Measurements from ENCODE around the gene ZFP1. TPM values are rescaled to one million over a fixed set of nuclear protein-coding genes. Genes with fewer than 3 reads are reported as not detected.

The ZFP1 gene
- total and polyA plus RNA-seq, 4 donors = 23.3 to 38.8 (median 32.6) TPM

DNA sequence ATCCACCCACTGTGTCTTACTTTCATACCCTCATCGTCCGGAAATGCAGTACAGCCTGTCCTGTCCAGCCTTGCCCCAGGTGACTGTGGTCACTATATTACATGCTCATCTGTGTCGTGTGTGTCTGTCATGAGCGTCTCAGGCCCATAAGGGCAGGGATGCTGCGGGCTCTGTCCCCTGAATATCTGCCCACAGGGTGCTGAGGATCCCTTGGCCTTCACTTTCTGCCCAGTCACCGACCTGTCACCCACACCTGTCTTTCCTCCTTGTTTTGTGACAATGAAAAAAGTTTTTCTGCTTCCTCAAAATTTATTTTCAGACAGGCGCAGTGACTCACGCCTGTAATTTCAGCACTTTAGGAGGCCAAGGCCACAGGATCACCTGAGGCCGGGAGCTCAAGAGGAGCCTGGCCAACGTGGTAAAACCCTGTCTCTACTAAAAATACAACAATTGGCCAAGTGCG lies 69.1 kb downstream of the ZFP1 start:
- Histone ChIP-seq H3K27ac (ENCODE audit: low read depth, low read length) (no peak overlapping the region), H3K36me3 (ENCODE audit: control insufficient read depth, insufficient read depth, low read length) (no peaks in the 10 kb centered on the region), H3K27me3 (ENCODE audit: control insufficient read depth, insufficient read depth, low read length) (no peaks in the 10 kb centered on the region), H3K4me3 (ENCODE audit: low read depth, low read length) (no peak overlapping the region), H3K4me1 (ENCODE audit: control insufficient read depth, insufficient read depth, low read length) (peaks cover 9% of the 10 kb centered on the region), H3K9me3 (ENCODE audit: control insufficient read depth, insufficient read depth, low read length) (no peaks in the 10 kb centered on the region)
- no peak for DNase-seq (ENCODE audit: low read depth in 4 of 6, low spot score in 6 of 6)
- WGBS (ENCODE audit: insufficient coverage) = 89% methylated on average over 11 of the region's 11 CpGs

DNA sequence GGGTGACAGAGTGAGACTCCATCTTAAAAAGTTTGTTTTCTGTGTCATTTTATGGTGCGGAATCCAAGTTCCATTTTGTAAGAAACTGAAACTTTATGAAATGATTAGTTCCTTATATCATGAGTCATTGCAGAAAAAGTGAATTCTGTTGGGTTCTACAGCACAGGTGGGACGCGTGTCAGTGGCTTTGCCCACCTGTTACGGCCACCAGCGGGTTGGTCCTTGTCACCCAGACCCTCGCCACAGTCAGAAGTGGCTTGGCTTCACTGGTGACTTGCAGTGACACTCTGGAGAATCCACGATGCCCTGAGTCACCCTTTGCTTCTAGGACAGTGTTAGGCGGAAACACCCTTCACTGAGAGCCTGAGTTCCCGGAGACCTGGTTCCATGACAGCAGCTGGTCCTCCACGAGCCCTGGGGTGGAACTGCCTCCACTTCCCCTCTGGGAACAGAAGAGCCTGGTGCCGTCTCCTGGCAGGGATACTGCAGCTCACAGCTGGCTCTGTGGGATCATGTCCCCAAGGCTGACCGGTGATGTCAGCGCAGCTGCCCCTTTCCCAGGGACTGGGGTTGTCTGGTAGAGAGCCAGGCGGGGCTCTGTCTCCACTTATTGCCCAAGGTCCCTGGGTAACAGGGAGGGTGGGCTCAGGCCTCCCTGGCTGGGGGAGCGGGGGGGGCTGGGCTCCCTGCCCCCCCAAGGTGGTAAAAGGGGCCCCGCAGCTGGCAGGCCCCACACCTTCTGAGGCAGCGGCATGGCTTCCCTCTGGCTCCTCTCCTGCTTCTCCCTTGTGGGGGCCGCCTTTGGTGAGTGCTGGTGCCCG lies 70.1 kb downstream of the ZFP1 start, which contains the start of gene CTRB1:
CTRB1 (plus strand) TSS at position 733 of the 821 bp plus-strand sequence; CDS start at position 753, 20 bp downstream.
- Histone ChIP-seq H3K36me3 (ENCODE audit: control insufficient read depth, insufficient read depth, low read length) (no peaks in the 10 kb centered on the region), H3K27me3 (ENCODE audit: control insufficient read depth, insufficient read depth, low read length) (no peaks in the 10 kb centered on the region), H3K27ac (ENCODE audit: low read depth, low read length) (no peak within 1 kb of the TSS), H3K4me1 (ENCODE audit: control insufficient read depth, insufficient read depth, low read length) (peaks cover 9% of the 10 kb centered on the region), H3K4me3 (ENCODE audit: low read depth, low read length) (no peak within 1 kb of the TSS), H3K9me3 (ENCODE audit: control insufficient read depth, insufficient read depth, low read length) (no peaks in the 10 kb centered on the region)
- DNase-seq (ENCODE audit: low read depth in 4 of 6, low spot score in 6 of 6) = no peak
- WGBS (ENCODE audit: insufficient coverage) = 78% methylated on average over 16 of the region's 19 CpGs

DNA sequence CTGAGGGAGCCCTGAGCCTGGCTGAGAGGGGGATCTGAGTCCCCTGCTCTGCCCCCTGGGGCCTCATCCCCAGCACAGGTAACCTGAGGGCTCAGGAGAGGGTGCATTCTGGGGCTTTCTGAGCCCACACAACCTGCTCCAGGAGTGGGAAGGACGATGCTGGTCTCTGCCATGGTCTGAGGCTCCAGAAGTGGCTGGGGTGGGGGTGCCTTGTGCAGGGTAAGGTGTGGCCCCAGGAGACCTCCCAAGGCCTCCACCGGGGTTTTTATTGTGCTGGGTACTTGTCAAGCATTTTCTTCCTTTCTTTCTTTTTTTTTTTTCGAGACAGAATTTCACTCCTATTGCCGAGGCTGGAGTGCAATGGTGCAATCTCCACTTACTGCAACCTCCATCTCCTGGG lies 70.8 kb downstream of the ZFP1 start:
- Histone ChIP-seq H3K27ac (ENCODE audit: low read depth, low read length) (no peak overlapping the region), H3K27me3 (ENCODE audit: control insufficient read depth, insufficient read depth, low read length) (no peaks in the 10 kb centered on the region), H3K4me1 (ENCODE audit: control insufficient read depth, insufficient read depth, low read length) (peaks cover 9% of the 10 kb centered on the region), H3K4me3 (ENCODE audit: low read depth, low read length) (no peak overlapping the region), H3K36me3 (ENCODE audit: control insufficient read depth, insufficient read depth, low read length) (no peaks in the 10 kb centered on the region), H3K9me3 (ENCODE audit: control insufficient read depth, insufficient read depth, low read length) (no peaks in the 10 kb centered on the region)
- DNase-seq (ENCODE audit: low read depth in 4 of 6, low spot score in 6 of 6) = no peak
- WGBS (ENCODE audit: insufficient coverage) = 62% methylated on average over 3 of the region's 4 CpGs

DNA sequence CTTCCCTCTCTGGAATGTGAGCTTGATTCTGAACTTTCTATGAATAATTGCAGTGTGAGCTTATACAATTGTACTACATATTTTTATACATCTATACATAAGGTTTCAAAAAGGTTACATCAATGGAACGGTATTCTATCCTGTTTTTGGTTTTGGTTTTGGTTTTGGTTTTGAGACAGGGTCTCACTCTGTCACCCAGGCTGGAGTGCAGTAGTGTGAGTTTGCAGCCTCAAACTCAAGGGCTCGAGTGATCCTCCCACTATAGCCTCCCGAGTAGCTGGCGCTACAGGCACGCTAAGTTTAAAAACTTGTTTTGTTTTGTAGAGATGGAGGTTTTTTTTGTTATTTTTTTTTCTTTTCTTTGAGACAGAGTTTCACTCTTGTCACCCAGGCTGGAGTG lies 71.5 kb downstream of the ZFP1 start:
- no peak overlapping the region for H3K27ac ChIP-seq (ENCODE audit: low read depth, low read length)
- H3K4me1 ChIP-seq (ENCODE audit: control insufficient read depth, insufficient read depth, low read length) = peaks cover 12% of the 10 kb centered on the region
- no peaks in the 10 kb centered on the region for H3K36me3 ChIP-seq (ENCODE audit: control insufficient read depth, insufficient read depth, low read length)
- WGBS (ENCODE audit: insufficient coverage) = 50% methylated on average over 1 of the region's 5 CpGs
- no peak for DNase-seq (ENCODE audit: low read depth in 4 of 6, low spot score in 6 of 6)
- no peaks in the 10 kb centered on the region for H3K27me3 ChIP-seq (ENCODE audit: control insufficient read depth, insufficient read depth, low read length)
- H3K4me3 ChIP-seq (ENCODE audit: low read depth, low read length) = no peak overlapping the region
- no peaks in the 10 kb centered on the region for H3K9me3 ChIP-seq (ENCODE audit: control insufficient read depth, insufficient read depth, low read length)

Other genes starting within 250 kb of the ZFP1 start
- 10 to 100 TPM; 30.2 to 34.8 TPM for gene WDR59, start 163.4 kb upstream of the ZFP1 start, total RNA-seq
- 100 to 1,000 TPM in 1 of 2 donors, 10 to 100 TPM in 1; 78.2 to 103 TPM for gene WDR59, start 163.4 kb upstream of the ZFP1 start, polyA plus RNA-seq (ENCODE audit: insufficient read length in 2 of 2)
- 10 to 100 TPM; 13.2 to 20.2 TPM for gene ZNRF1, start 149.5 kb upstream of the ZFP1 start, total RNA-seq
- gene ZNRF1, start 149.5 kb upstream of the ZFP1 start, polyA plus RNA-seq (ENCODE audit: insufficient read length in 2 of 2) = 100 to 1,000 TPM in 1 of 2 donors, 10 to 100 TPM in 1; 89.5 to 103 TPM
- gene LDHD, start 31.7 kb upstream of the ZFP1 start, total RNA-seq = 1 to 10 TPM; 4.5 to 5.7 TPM
- 1 to 10 TPM; 8.1 to 9.3 TPM for gene LDHD, start 31.7 kb upstream of the ZFP1 start, polyA plus RNA-seq (ENCODE audit: insufficient read length in 2 of 2)
- not detected for gene CTRB2, start 58.6 kb downstream of the ZFP1 start, total RNA-seq
- under 1 TPM; 0.20 to 0.24 TPM for gene CTRB2, start 58.6 kb downstream of the ZFP1 start, polyA plus RNA-seq (ENCODE audit: insufficient read length in 2 of 2)
- not detected for gene CTRB1, start 70.5 kb downstream of the ZFP1 start, total RNA-seq
- gene CTRB1, start 70.5 kb downstream of the ZFP1 start, polyA plus RNA-seq (ENCODE audit: insufficient read length in 2 of 2) = under 1 TPM in 1 of 2 donors, not detected in 1; 0.24 TPM
- gene BCAR1, start 103.1 kb downstream of the ZFP1 start, total RNA-seq = 10 to 100 TPM; 25.1 to 36.3 TPM
- gene BCAR1, start 103.1 kb downstream of the ZFP1 start, polyA plus RNA-seq (ENCODE audit: insufficient read length in 2 of 2) = 10 to 100 TPM; 81.7 to 98.0 TPM

Measured in spinal cord (tissue), 10 donors.